ENCODE data around the gene HDAC4.

HDAC4 gene

DNA sequence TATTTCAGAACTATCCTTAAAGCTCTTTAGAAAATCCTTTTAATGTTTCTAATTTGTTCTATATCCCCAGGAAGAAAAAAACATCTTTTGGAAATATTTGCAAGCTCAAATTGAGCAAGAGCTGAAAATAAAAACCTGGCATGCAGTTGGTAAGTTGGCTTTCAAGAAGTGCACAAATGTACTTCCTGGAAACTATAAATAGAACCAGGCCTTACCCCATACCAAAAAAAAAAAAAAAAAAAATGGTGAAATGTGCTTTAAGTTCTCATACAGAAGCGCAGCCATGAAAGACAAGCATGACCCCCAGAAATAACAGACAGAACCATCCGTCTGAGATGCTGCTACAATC, 178.5 kb downstream of the HDAC4 start:
- intact Hi-C loops (cut with DNase I): no loop called here

DNA sequence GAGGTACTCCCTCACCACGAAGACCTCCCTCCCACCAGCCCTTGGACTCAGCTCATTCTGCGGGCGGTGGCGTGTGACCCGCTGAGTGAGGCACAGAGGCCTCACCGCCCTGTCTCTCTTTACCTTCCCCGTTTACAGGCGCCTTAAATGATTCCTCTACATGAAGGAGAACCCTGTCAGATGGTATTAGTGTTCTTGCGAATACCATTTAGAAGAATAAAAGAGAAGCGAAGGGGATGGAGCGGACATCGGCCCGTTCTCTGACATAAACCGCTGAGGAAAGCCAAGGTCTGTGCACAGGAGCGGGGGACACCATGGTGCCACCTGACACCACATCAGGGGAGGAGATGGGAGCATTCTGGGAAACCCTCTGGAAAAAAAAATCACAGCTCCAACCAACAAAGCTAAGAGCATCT, 179.8 kb downstream of the HDAC4 start:
- intact Hi-C loops (cut with DNase I): no loop called here
- DNase-seq: peak in 3 of 42 donors; percentile 0 to 40 (median 29)

More for the DNA sequence above, 178.5 kb downstream of the HDAC4 start:
- peak in 2 of 42 donors; percentile 5 to 19 for DNase-seq

DNA sequence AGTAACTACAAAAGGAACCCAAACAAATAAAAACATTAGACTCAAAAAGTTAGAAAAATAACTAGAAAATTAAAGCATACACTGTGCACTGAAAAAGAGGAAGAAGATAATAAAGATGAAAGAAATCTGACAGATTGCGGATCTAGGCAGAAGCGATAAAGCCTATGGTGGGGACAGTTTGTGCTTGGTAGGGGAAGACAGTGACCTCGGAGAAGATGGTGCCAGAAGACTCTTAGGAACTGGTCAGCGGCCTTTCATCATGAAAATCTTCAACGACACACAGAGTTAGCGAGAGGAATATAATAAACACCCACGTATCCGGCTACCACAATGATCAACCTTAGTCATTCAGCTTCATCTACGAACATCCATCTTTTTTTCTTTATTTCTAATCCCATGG, 180.5 kb downstream of the HDAC4 start:
- intact Hi-C loops (cut with DNase I): no loop called here

DNA sequence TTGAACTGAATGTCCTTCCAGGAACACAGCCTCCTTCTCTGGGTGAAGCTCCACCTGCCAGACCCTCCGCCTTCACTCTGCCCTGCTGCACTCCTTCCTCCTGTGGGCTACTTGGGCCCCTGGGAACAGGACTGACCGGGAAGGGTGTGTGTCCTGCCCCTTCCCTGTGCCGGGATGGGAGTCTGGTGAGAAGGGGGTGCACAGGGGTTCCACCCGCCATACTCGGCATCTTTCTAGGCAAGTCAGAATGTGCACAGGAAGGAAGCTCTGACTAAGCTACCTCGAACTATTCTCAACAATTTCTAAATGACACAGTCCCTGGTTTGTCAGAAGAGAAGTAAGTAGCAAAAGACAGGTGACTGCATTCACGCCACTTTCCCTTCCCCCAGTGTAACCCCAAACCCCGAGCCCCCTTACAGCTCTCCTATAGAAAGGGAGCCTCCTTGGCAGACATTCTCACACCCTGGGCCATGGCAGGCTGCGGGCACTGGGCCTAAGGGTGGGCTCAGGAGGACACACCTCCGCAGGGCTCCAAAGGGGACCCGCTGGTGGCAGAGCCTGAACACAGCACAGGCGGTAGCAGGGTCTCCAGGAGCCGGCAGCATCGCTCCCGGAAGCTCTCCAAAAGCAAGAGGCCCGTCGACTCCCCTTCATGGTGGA, 184.1 kb downstream of the HDAC4 start:
- peak in 4 of 42 donors; percentile 13 to 40 (median 24) for DNase-seq
- intact Hi-C loops (cut with DNase I): no loop called here

More for the DNA sequence above, 180.5 kb downstream of the HDAC4 start:
- peak in 2 of 42 donors; percentile 9 to 39 for DNase-seq

DNA sequence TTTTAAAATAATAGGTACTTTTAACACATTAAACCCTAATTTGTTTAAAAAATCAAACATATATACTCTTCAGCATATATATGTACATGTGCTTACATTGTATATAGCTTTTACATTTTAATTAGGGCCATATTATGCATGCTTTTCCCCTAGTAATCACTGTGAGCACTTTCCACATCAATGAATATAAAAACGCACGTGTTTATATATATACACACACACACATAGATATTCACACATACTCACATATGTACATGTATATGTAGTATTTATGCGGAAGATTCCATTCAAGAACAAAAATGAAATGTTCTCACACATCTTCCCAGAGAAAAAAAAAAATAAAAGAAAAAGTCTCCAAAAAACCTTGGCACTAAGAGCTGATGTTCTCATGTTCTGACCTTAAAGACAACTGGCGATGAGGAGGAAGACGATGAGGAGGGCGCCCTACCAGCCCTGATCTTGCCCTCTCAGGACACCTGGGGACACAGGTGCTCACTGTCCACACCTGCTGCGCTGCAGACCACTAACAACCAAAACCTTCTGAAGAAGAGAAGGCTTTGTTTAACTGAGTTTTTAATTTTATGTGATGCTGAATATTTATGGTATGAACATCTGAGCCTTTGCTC, 184.7 kb downstream of the HDAC4 start:
- intact Hi-C loops (cut with DNase I): no loop called here
- DNase-seq: no peak

DNA sequence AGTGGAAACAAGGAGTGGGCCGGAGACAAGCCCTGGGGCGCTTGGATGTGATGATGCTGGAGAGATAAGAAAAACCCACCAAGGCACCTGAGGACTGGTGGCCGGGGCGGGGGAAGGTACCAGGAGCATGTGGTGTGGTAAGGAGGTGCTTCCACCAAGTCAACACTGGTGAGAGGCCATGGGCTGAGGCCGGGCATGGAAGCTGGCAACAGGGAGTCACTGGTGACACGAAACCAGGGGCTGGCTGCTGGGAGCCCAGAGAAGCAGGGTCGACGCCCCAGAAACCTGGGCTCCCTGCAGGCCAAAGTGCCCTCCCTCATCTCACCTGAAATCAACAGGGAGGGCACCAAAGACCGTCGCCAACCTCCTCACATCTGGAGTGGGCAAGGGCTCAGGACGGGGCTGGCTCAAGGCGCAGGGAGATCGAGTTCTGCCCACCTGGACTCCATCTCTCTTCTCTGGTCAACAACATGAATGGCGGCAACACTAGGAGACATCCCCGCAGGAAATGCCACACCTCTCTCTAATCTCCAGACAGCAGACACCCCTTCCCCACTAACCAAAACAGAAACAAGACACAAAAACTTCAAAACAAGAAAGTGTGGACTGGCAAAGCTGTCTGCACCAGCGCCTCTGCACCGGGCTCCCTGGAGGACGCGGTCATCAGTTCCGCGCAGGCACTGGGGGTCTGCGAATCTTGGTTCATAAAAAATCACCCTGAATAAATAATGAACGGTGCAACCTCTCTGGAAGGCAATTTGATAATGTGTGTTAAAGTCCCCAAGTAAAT, 185.5 kb downstream of the HDAC4 start:
- DNase-seq: peak in 3 of 42 donors; percentile 21 to 34 (median 28)
- intact Hi-C loops (cut with DNase I): no loop called here

DNA sequence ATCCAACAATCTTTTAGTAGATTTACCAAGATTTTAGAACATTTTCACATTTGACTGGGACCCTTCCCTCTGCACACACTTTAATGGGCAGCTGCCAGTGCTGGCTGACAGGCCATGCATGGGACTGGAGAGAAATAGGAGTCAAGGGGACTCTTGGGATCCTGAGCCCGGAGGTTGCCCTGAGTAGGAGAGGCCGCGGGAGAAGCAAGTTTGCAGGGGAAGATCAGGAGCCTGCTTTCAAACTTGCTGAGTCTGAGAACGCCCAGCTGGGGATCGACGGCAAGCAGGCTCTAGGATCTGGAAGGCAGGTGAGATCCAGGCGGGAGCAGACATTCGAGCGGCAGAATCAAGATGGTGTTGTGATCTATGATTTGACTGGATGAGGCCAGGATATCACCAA, 186.1 kb downstream of the HDAC4 start:
- intact Hi-C loops (cut with DNase I): no loop called here
- DNase-seq: peak in 1 of 42 donors; percentile 22

DNA sequence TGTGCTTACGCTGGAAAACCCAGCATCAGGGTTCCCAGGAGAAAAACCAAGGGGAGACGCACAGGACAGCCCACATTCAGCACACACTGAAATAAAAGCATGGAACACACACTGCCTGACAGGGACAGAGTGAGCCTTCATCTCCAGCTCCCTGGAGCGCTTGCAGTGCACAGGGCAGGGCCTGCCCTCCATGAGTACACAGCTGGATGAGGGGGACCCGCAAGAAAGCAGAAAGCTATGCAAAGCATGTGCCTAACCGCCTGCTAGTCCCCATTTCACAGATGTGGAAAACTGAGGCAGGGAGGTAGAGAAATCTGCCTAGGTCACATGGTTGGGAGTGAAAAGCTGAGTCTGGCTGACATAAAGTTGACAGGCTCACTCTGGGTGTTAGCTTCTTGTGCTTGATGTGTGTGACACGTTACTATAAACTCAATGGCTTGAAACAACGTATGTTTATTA, 187.1 kb downstream of the HDAC4 start:
- intact Hi-C loops (cut with DNase I): no loop called here
- peak in 2 of 42 donors; percentile 9 to 17 for DNase-seq

DNA sequence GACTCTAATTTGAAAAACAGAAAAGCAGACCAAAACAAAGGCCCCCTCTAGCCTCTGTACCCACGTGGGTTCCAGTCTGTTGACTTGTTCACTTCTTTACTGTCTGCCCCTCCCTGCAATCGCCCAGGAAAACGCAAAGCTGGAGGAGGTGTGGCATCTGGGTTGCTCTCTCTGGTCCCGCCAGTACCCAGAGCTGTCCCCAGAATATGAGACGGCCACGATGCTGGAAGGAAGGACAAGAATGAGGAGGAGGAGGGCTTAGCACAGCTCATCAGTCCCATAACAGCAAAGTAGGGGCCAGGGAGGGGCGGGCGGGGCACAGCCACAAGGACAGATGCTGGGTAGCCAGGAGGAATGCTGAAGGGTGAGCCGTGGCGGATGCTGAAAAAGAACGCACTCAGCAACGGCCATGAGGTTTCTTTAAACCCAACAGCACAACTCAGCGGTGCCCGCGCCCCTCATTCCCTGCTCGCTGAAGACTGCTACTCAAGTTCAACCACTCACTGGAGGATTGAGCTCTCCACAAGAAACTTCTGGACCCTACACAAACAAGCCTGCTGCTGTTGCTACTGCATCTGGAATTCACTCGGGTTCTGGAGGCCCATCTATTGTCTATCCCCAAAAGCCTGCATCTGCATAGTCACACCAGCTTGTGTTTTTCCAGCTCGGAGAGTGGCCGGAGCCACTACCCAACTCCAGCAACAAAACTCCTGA, 187.7 kb downstream of the HDAC4 start:
- intact Hi-C loops (cut with DNase I): no loop called here
- DNase-seq: peak in 5 of 42 donors; percentile 15 to 44 (median 30)

DNA sequence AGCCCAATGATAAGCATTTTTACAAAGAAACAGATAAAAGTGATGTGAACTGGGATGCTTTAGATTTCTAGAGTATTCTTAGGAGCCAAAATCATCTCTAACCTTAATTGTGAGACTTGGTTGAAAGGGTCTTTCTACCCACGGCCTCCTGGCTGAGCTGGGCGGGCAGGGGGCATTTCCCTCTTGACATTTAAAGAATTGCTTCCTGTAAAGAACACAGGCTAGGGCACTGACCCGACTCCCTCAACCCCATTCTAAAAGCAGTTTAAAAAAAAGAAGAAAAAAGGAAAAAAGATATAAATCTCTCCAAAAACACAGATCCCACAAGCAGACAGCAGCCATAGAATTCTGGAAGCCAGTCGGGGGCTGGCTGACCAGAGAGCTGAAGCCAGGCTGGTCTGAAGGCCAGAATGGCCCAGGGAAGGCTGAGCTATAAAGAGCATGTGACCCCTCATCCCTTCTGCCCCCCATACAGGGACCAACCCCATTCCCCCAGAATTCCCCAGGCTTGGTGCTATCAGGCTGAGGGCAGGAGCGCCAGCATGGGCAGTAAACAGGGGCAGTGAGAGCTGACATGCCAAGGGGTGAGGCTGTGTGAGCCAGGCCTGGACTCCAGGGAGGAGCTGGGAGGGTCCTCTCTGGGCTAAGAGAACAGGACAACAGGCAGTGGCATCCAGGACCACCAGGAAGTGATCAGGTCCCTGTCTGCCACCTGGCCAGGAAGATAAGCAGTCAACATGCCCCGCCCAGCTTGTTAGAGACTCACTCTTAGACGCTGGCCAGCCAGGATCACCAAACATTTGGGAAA, 188.5 kb downstream of the HDAC4 start:
- peak in 5 of 42 donors; percentile 10 to 32 (median 28) for DNase-seq
- intact Hi-C loops (cut with DNase I): no loop called here

DNA sequence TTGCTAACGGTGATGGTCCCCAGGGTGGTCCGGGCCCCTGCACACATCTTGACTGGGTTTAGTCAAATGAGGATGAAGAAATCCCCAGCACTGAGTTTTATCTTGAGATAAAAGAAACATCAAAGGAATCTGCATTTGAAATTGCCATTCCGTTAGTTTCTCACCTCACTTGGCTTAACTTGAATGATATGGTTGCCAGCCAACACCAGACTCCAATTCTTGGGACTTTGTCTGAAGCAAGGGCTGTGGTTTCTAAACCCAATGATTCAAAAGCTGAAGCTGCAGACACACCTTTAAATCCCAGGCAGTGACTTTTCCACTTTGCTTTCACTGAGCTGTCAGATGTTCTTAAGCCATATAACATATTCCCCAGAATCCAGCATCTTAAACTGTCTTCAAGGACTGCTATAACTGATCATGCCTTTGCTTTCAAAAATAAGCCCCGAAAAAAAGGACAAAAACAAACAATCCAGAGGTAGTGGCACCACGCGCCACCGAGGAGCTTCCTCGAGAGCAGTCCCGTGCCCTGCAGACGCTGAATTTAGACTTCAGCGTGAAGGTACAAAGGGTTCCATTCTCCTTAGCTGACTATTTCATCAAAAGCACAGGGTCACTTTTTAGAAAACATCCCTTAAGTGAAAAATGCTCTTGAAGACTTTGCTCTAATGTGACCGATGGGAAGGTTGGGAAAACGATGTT, 189.3 kb downstream of the HDAC4 start:
- intact Hi-C loops (cut with DNase I): no loop called here
- peak in 3 of 42 donors; percentile 15 to 42 (median 30) for DNase-seq

DNA sequence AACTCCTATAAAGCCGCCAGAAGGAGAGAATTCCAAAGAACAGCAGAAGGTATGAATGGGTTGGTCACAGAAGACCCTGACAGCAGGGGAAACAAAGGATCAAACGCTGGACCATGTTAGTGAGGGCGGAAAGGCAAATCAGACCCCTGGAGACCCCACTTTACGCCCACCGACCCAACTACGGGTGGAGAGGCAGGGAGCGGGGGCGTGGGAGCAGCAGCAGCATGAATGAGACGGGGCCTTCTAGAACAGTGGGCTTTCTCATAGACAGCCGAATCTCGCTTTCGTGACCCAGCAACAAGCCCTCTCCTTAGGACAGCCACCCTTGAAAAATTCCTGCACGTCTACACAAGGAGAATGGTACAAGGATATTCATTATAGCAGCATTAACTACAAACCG, 191.0 kb downstream of the HDAC4 start:
- peak in 6 of 42 donors; percentile 9 to 41 (median 23) for DNase-seq
- intact Hi-C loops (cut with DNase I): no loop called here

DNA sequence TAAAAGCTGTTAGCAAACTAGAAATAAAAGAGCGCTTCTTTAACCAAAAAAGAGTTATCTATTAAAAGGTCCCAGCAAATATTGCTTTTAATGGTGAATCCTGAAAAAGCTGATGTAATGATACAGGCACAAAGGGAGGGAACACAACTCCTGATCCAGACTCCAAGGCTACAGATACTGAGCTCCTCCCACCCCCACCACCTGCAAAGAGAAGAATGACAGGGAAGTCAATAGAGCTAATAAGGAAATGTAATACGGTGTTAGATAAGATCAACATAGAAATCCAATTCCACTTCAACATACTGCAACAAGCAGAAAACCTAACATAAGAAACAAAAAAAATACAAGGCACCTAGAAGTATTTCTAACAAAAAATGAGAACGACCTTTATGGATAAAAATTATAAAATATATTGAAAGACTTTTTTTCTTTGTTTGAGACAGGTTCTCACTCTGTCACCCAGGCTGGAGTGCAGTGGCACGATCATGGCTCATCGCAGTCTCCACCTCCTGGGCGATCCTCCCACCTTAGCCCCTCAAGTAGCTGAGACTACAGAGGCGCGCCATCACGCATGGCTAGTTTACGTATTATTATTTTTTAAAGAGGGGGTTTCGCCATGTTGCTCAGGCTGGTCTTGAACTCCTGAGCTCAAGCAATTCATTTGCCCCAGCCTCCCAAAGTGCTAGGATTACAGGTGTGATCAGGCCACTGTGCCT, 192.2 kb downstream of the HDAC4 start:
- intact Hi-C loops (cut with DNase I): no loop called here
- peak in 5 of 42 donors; percentile 2 to 30 (median 12) for DNase-seq

DNA sequence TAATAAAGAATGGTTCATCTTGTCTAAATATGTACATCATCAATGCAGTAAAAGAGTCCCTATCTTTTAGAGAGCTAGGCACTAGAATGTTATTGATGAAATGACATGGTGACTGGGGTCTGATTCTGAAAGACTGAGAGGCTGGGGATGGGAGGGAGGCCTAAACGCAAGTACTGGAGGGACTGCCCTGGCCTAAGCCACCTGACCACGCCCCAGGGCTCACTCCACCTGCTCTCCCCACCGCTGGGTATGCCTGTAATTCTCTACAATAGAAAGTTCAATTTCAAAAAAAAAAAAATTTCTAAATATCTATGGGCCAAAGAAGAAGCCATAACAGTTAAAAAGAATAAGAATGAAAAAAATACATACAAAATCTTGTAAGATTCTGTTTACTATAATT, 194.0 kb downstream of the HDAC4 start:
- intact Hi-C loops (cut with DNase I): no loop called here
- DNase-seq: peak in 3 of 42 donors; percentile 14 to 27 (median 26)

DNA sequence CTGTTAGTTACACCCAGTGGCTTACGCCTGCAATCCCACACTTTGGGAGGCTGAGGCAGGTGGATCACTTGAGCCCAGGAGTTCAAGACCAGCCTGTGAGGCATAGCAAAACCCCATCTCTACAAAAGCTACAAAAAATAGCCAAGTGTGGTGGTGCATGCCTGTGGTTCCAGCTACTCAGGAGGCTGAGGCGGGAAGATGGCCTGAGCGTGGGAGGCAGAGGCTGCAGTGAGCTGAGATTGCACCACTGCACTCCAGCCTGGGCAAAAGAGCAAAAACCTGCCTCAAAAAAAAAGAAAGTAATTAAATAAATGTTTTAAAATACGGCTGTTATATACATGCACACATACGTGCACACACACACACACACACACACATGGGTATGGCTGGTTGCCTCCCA, 194.8 kb downstream of the HDAC4 start:
- DNase-seq: peak in 2 of 42 donors; percentile 3 to 10
- intact Hi-C loops (cut with DNase I): no loop called here

DNA sequence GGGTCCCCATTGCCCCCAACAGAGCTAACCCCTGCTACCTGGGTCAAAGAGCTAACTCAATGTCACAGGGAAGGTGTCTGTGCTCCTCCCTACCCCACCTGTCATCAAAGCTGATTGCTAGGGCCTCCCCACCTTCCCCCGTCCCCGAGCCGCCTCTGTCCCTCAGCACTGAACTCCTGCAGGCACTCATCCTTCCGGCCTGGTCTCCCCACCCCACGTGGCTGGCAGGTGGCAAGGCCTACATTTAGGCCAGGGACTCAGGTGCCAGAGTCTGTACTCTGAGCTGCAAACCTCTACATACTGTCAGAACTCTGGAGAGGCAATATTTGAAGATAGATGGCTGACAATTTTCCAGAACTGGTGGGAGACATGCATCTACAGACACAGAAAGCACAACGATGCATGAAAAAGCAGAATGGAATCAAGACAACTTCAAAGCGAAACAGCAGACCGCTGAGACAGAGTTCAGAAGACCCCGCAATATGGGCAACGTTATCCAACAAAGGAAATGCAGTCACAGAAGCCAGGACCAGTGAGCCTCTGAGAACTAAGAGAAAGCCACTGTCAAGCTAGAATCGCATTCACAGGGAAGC, 195.8 kb downstream of the HDAC4 start:
- intact Hi-C loops (cut with DNase I): no loop called here
- DNase-seq: peak in 1 of 42 donors; percentile 8

All from head of caudate nucleus (tissue), 42 donors.